Measurements from ENCODE around the gene EPB41L4B.

EPB41L4B gene

GRCh38 chr9:109192732-109193361 is 128.0 kb downstream of the EPB41L4B start:
- DNase-seq: no peak

DNA sequence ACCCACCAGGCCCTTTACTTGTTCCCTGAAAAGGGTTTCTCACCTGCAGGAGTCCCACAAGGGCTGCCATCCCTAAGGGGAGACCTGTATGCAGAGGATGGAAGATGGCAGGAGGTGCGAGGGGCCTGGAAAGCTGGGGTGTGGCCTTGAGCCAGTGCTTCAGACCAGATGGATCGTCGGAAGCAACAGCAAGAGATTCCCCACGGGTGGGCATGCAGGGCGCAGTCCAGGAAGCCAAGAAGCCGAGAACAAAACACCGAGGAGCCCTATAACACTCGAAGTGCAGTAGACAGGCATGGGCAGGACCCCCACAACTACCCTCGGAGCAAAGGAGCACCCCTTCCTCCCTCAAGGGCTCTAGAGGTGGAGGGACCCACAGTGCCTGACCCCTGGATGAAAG is 129.1 kb downstream of the EPB41L4B start:
- no peak for DNase-seq

- no peak for DNase-seq
Measured at GRCh38 chr9:109190151-109190550, 130.7 kb downstream of the EPB41L4B start.

DNA sequence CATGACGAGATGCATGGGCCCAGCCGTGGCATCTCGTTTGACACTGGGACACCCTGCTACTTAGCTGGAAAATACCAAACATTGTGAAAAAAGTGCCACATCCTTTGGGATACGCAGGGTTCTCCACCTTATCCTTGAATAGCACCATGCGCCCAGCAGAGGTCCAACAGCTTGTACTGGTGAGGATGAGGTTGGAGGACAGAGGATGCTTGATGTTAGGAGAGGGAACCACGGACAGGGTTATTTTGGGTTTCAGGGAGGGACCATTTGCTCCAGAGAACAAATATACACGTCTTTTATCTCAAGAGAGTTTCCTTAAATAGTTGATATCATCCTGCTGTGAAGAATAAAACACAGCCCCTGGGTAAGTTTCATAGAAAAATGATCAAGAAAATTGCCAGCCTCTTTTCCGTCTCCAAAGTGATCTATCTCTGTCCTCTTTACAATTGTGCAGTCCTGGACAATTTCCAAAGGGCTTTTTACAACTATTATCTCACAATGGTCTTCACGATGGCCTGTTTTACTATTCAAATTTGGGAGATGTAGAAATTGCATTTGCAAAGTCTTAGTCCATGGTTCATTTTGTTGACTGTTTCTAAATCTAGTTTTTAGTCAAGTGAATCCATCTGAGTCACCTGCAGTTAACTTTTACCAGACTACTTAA is 133.9 kb downstream of the EPB41L4B start:
- DNase-seq: no peak

DNA sequence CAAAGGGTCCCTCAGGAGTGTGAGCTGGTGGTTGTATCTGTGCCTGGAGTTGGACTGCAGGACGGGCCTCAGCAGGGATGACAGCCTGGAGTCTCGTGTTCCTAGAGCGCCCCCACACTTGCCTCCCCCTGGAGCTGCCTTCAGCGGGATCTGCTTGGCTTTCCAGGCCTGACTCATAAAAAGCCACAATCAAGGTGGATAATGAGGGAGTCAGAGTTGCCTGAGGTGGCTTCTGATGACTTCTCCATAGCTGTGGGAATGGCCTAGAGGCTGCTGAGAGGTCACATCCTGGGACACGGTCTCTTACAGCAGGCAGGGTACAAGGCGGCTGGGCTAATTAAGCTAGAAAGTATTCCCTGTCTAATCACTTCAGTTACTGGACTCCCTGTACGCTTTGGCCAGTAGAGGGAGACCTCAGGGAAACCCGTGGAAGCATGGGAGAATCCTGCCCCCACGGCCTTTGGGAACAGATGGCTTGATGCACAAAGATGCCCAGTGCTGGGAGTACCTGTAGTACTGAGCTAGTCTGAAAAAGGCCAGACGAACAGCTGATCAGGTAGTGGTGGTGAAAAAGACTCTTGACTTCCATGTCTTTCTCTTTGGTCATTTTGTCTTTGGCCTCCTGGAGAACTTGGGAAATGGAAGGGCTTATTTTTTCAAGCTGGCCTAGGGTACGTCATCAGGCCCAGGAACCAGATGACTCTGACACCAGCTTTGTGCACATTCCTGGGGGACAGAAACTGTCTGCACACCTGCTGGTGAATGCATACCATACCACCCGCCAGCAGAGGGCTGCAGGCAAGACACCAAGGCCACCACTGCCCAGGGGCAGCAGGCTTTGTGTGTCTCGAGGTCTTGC is 137.7 kb downstream of the EPB41L4B start:
- DNase-seq: no peak

DNA sequence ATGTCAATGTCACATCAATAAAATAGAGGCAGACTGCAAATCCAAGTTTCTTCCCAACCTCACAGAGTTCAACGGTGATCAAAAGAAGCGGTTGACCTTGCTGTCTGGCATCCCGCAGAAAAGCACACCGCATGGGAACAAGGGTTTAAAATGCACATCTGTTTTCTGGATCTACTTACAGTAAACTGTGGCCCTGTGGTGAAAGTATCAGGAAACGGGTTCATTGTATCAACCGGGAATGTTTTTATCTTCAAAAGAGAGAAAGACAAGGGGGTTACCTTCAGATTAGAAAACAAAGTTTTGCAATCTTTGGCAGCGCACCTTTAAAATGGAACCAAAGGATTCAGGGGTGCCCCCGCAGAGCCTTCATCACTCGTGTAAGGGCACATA is 138.3 kb downstream of the EPB41L4B start:
- no peak for DNase-seq

GRCh38 chr9:109181284-109181683 is 139.6 kb downstream of the EPB41L4B start:
- DNase-seq: no peak

- no peak for DNase-seq
Measured at GRCh38 chr9:109179801-109180523, 140.9 kb downstream of the EPB41L4B start.

GRCh38 chr9:109176963-109177362 is 143.9 kb downstream of the EPB41L4B start:
- DNase-seq: no peak

DNA sequence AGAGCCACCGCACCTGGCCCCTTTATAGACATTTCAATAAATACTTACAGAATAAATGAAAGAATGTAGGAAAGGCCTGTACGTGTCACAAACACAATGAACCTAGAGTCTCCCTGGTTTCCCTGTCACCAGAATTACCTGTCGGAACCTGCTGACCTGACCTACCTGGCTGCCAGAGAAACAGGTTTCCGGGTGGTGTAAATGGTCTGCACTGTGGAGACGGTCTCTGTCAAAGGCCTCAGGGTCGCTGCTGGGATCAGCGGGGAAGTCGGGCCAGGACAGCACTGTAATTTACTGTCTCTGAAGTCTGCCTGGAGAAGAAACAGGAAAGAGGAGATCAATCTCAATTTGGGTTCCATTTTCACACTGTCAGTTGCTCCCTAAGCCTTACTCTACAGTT is 144.5 kb downstream of the EPB41L4B start:
- DNase-seq: no peak

- DNase-seq: no peak
Measured at GRCh38 chr9:109172935-109173334, 147.9 kb downstream of the EPB41L4B start.

DNA sequence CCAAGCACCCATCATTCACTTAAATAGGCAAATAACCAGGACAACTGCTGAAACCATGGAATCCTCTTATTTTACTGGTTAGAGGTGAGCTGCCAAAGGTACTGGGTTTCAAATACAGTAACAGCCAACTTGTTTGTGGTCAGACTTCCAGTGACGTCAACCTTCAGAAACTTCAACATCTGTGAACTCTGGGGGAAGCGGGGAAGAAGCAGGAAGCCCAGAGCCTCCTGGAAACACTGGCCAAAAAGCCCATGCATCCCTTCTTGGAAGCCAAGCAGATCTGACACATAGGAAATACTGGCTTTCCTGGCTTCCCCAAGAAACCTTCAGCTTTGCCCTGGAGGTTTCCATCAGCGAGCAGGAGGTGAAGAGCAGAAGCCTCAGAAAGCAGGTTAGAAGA is 148.9 kb downstream of the EPB41L4B start:
- DNase-seq: no peak

DNA sequence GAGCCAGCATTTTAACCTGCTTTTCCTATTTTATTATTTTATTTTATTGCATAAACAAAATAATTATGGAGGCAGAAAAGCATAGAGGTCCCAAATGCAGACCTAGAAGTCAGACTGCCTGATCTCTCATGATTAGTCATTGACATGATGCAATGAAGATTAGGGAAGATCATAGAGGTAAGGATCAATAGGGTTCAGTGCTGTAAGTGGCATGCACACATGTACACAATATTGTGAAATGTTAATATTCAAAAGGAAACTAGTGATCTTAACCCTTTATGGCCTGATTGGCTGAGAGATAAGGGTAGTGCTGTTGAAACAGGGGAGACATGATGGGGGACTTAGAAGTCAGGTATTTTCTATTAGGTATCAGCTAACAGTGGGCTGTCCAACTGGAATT is 152.7 kb downstream of the EPB41L4B start:
- DNase-seq: no peak

- no peak for DNase-seq
Measured at GRCh38 chr9:109167716-109168115, 153.1 kb downstream of the EPB41L4B start.

GRCh38 chr9:109166771-109167601 is 153.9 kb downstream of the EPB41L4B start, which contains the start of gene FRRS1L:
FRRS1L (minus strand) TSS chr9:109167249; CDS start chr9:109167138, 111 bp downstream.
- no peak for DNase-seq

GRCh38 chr9:109166171-109166770 is 154.6 kb downstream of the EPB41L4B start:
- no peak for DNase-seq

DNA sequence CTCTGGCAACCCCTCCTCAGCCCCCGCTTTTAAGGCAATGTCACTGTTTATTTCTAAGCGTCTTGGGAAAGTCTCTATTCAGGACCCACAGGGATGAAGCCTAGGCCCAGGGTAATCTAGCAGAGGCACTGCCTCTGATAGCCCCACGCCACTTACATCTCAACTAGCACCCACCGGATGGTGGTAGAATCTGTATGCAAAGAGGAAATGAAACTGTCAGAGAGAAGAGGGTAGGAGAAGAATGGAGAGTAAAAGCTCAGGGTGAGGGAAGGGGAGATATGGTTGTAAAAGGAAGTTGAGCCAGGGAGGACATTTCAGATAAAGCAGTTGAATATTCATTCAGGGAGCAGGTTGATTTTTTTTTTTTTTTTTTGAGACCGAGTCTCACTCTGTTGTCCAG is 156.8 kb downstream of the EPB41L4B start:
- no peak for DNase-seq

DNA sequence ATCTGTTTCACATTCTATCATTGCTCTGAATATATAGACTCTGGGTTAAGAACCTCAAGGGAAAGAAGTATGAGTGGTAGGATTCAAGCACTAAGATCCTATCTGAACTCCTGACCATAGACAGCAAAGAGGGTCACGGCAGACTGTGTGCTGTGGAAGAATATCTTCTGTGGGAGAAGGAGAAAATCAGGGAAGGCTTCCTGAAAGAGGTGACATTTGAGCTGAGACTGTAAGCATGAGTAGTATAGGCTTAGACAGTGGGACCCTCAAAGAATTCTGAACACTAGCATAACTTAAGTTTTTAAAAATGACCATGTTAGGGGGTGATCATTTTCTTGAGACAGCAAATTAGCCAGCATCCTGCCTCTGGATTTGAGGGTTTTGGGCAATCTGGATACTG is 157.7 kb downstream of the EPB41L4B start:
- no peak for DNase-seq

DNA sequence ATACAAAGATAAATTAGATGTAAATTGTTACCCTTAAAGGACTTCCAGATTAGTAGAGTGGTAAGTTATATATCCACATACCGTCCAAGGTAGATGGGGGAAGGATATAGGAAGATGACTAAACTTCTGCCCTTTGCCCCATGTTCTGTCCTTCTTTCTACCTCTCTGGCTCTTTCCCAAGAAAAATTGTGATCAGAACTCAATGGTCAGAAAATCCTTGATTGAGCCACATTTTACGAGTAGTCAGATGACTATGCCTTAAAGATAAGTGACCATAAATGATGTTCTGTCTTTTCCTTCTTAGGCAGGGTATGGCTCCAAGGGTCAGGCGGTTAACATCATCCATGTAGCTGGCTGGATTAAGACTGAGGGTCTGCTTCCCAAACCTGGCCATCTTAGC is 158.2 kb downstream of the EPB41L4B start:
- no peak for DNase-seq

GRCh38 chr9:109161471-109161870 is 159.4 kb downstream of the EPB41L4B start:
- DNase-seq: no peak

- DNase-seq: no peak
Measured at GRCh38 chr9:109159583-109159982, 161.3 kb downstream of the EPB41L4B start.

DNA sequence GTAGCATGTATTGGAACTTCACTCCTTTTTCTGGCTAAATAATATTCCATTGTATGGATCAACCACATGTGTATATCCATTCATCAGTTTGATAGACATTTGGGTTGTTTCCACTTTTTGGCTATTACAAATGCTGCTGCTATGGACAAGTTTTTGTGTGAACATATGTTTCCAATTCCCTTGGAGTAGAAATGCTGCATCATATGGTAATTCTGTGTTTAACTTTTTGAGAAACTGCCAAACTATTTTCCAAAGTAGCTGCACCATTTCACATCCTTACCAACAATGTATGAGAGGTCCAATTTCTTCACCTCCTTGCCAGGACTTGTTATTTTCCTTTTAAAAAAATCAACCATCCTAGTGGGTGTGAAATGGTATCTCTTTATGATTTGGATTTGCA is 162.2 kb downstream of the EPB41L4B start:
- no peak for DNase-seq
